ENCODE results near the gene ATIC.
"Not testable (repeated sequence)": the region's sequence is repeated elsewhere in the genome, so short reads cannot be mapped to it uniquely, and the experiment has no call there.

Gene ATIC

DNA sequence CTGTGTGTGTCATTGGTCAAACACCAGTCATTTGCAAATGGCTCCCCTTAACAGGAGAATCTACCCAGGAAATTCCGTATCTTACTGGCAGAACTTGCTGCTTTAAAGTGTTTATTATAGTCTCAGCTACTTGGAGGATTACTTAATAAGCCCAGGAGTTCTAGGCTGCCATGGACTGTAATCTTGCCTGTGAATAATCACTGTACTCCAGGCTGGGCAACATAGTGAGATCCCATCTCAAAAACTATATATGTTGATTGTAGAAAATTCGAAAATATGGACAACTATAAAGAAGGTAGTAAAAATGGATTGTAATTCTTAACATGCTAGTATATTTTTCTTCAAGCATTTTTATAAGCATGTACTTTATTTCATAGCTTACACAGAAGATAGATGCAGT is 4.5 kb downstream of the ATIC start:
- DNase-seq, result no peak

DNA sequence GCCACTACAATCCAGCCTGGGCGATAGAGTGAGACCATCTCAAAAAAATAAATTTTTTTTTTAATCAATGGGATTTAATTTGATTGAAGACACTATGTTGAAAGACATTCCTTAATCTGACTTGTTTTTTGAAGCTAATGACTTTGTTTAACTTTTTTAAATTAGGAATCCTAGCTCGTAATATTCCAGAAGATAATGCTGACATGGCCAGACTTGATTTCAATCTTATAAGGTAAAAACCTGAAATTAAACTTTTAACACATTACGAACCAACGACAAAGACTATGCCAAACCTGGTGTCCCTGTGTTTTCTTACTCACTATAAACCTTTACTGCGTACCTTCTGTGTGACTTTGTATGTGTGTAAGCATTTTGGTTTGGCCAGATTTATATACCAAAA is 7.6 kb downstream of the ATIC start:
- DNase-seq, result no peak

DNA sequence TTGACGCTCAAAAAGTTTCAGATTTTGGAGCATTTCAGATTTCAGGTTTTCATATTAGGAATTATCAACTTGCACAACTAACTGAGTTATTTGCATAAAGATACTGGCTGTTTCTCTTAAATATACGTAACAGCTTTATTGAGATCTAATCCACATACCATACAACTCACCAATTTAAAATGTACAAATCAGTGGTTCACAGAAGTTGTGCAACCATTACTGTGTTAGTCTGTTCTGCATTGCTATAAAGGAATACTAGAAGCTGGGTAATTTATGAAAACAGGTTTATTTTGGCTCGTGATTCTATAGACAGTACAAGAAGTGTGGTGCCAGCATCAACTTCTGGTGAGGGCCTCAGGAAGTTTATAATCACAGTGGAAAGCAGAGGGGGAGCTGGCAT is 8.2 kb downstream of the ATIC start:
- no peak for DNase-seq

DNA sequence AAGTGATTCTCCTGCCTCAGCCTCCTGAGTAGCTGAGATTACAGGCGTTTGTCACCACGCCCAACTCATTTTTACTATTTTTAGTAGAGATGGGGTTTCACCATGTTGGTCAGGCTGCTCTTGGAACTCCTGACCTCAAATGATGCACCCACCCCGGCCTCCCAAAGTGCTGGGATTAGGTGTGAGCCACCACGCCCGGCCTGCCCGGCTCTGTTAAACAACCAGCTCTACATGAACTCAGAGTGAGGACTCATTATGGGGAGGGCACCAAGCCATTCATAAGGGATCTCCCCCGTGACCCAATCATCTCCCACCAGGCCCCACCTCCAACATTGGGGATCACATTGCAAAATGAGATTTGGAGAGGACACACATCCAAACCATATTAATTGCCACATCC is 8.8 kb downstream of the ATIC start:
- no peak for DNase-seq

DNA sequence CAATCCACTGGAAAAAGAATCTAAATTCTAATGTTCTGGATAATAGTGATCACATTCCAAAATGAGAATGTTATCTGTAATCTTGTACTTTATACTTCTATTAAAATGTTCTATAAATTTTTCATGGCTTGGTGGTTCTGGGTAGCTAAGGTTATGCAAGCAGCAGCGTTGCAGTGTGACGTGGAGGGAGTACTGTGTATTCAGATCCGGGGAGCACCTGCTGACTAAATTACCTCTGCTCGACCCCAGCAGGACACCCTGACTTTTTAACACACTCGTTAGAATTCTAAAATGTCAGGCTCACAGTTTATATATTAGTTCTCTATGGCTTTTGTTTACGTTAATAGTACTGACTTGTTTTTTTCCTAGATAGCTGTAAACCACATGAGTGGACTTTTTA is 13.0 kb downstream of the ATIC start:
- DNase-seq, result no peak

DNA sequence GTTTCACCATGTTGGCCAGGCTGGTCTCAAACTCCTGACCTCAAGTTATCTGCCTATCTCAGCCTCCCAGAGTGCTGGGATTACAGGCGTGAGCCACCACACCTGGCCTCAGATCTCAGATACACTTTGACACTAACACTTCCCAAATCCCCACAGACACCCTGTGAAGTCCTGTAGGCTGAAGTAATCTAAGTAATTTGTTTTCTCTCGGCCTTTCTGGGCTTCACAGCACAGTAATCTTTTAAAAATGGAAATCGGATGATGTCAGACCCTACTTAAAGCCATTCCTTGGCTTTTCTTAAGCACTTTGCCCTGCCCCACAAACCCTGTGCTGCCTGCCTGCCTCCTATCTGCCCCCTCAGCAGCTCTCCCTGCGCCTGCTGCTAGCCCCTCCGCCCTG is 16.2 kb downstream of the ATIC start:
- no peak for DNase-seq

DNA sequence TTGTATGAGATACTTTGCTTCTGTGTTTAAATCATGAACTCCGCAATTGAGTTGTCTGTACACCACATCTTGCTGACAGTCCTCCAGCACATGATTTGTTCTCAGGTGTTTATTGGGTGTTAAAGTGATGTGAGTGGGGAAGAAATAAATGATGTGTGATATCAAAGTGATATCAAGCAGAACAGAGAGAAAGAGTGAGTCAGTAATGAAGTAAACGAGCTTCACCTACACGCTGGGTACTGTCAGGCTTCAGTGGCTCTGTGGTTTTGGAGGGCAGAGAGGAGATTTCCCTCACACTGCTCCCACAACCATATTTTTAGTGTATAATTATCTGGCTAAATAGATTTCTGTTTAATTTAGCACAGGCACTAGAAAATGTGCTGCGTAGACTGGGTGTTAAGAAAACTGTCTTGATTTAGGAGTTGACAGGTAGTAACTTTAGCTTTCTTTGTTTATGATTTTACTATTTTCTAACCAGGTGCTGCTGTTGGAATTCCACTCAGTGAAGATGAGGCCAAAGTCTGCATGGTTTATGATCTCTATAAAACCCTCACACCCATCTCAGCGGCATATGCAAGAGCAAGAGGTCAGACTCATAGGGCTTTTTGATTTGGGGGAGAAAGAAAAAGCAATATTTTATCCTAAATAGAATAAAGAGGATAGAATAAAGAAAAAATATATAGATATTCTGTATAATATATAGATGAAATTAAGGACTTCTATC is 21.2 kb downstream of the ATIC start:
- DNase-seq, result no peak

DNA sequence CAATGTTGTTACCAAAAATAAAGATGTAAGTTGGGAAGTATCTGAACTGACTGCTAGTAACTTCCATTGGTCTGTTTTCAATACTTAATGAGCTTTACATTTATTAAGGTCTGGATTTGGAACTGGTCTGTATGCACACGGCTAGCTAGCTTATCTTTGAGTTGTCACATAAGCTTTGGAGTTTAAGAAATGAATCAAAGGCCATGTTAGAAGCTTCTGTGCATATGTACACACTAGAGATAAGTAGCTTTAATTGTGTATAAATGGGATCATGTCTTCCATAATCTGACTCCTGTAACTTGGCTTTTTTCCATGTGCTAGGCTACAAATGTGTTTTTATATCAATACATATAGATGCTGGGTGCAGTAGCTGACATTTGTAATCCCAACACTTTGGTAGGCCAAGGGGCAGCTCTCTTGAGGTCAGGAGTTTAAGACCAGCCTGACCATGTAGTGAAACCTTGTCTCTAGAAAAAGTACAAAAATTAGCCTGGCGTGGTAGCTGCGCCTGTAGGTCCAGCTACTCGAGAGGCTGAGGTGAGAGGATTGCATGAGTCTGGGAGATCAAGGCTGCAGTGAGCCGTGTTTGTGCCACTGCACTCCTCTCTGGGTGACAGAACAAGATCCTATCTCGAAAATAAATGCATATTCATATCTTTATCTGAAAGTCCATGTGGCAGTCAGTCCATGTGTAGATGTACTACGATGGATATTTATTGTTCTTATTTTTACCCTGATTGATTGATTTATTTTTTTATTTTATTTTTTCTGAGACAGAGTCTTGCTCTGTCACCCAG is 27.2 kb downstream of the ATIC start:
- DNase-seq, result no peak

DNA sequence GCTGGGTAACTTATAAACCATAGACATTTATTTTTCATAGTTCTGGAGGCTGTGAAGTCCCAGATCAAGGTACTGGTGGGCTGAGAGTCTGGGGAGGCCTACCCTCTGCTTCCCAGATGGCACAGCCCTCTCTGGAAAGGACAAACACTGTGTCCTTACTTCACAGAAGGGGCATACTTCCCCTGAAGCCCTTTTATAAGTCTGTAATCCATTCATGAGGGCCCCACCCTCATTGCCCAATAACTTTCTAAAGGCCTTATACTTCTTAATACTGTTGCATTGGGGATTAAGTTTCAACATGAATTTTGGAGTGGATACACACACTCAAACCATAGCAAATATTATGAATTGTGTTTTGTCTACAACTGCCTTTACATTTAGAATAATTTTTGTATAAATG is 36.0 kb downstream of the ATIC start:
- DNase-seq, result no peak

DNA sequence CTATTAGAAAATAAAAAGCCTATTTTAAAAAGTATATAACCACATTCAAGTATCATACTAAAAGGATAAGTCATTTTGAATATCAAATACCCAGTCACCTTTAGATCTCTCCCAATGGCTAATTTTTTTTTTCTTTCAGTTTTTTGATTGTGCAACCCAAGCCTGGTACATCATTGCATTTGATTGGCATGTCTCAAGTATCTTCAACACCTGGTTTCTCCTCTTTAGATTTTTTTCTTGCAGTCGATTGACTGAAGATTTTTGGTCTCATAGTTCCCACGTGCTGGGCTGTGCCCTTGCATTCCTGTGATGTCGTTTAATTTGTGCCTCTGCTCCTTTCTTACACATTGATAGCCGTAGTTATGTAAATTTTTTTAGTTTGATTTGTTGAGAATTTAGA is 40.7 kb downstream of the ATIC start:
- DNase-seq, result no peak

DNA sequence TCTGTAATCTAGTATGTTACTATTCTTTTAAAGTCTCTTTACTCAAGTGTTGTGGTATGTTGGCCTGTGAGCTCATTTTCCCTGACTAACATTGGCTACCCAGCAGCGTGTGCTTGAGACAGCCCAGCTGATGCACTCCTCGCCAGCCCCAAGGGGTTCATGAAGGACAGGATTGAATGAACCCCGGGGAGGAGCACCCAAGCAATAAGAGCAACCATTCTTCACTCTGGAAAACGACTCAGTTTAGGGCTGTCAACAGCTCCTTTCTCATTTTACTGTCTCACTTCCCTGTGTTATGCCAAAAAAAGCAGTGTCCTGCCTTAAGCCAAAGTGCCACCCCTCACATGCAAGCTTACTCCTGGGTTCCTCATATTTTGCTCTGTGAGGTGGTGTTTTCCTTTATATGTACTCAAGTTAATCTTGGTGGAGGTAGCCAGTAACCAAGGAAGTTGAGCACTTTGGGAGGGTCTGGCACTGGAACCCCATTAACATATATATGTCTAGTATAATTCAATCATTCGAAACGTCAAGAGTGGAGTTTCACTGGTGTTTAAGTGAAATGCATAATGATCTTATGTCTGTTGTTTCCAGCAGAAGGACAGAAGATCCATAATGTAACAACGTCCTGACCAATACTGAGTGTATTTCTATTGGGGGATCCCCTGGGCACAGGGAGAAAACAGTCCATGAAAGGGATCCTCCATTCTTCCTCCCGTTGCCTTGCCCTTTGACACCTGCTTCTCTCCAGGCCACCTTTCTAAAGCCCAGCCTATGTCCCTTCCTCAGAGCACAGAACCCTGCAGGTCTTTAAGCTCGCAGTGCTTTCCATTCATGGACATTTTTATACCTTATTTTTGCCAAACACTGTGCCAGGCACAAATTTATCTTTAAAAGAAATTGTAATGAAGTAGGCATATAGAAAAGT is 43.2 kb downstream of the ATIC start:
- peak; percentile 60 for DNase-seq

DNA sequence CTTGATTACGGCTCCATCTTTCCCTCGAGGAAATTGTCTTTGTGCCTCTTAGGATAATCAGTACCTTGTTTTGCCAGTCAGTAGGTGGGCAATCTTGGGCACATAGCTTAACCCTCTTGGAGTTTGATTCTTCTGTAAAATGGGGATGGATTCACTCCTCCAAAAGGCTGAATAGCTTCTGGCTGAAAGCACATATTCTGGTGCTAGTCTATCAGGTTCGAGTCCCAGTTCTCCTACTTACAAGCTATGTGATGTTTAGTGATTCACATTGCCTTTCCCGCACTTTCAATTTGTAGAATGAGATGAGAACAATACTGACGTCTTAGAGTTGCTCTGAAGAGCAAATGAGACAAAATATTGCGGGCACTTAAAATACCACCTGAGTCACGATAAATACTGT is 43.9 kb downstream of the ATIC start:
- no peak for DNase-seq

DNA sequence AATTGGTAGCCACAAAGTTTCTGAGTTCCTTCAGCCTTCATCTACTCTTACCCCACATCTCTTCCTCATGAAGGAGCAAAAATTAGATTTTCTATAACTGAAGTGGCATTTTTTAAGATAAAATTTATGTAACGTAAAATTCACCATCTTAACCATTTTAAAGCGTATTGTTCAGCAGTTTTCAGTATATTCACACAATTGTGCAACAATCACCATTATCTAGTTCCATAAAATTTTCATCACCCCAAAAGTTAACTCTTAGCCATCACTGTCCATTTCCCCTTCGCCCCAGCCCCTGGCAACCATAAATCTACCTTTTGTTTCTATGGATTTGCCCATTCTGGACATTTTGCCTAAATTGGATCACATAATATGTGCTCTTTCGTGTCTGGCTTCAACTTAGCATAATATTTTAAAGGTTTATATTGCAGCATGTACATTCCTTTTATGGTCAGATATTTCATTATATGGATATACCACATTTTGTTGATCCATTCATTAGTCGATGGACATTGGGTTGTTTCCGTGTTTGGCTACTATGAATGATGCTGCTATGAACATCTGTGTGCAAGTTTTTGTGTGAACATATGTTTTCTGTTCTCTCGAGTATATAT is 44.6 kb downstream of the ATIC start:
- no peak for DNase-seq

DNA sequence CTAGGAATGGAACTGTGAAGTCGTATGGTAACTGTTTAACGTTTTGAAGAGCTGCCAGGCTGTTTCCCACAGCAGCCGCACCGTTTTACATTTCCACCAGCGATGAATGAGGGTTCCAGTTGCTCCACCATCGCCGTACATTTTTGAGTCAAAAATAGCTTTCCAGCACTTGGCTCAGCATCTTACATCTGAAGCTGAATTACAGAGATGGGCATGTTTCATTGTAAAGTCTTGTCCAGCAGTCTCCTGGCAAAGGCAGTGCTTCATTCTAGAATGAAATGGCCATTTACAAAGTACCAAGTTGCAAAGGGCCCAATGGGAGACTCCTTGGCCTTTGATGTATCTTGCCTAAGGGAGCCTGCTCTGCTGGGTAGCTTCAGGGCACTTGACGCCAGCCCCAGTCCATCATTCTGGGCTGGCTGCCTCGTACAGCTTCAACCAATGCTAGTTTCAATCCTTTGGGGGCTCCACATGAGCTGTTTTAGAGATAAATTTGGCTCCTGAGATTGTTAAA is 45.1 kb downstream of the ATIC start:
- DNase-seq, result peak; percentile 76

DNA sequence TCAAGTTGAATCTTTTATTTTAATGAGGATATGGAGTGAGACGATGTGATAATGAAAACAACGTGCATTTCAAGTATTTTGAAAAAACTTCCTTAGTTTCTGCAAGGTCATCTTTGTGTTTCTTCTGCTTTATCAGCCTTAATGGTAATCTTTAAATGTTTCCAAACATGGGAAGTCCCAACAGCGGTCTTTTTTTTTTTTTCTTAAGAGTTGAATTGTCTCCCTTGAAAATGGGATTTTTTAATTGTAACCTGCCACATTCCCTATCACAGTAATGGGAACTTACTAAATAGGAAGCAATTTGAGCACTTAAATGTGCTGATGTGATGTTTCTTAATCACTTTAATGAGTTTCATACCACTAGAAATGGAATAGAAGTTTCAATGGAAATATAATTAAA is 45.8 kb downstream of the ATIC start:
- DNase-seq, result no peak

DNA sequence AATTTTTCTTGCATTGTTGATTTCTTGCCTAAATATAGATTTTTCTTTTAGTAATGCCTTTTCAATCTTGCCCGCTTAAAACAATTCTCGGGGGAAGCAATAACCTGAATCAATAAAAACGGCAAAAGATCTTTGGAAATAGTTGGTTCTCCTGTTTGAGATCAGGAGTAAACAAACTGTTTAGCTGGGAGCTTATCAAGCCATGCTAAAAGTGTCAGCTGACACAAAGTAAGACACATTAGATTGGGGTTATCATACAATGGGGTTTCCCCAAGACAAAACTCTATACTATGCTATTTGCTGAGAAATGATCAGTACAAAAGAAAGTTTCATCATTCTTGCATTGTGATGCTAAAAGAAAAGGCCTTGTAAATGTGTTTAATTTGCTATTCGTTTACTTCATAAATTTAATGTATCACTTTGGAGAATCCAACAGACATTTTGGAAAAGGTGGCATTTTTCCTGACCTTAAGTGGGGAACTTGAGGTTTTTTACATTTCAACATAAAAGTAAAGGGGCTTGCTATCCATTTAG is 46.5 kb downstream of the ATIC start:
- DNase-seq, result no peak

DNA sequence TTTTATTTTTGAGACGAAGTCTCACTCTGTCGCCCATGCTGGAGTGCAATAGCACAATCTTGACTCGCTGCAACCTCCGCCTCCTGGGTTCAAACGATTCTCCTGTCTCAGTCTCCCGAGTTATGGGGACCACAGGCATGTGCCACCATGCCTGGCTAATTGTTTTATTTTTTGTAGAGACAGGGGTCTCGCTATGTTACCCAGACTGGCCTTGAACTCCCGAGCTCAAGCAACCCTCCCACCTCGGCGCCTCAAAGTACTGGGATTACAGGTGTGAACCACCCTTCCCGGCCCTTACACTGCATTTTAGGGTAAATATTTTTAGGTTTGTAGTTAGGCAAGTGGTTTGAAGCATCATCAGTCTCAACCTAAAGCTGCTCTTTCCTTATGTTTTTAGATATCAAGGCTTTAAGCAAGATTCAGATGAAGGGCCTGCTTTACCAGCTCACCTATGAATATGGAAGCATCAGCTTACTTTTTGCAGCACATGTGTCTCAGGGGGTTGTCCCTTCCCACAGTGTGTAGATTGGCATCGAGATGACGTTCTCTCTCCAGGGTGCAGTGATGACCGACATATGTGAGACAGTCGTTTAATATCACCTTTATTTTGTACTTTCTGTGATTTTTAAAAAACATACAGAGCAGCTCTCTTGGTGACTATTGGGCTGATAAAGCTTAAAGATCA is 47.2 kb downstream of the ATIC start:
- no peak for DNase-seq

DNA sequence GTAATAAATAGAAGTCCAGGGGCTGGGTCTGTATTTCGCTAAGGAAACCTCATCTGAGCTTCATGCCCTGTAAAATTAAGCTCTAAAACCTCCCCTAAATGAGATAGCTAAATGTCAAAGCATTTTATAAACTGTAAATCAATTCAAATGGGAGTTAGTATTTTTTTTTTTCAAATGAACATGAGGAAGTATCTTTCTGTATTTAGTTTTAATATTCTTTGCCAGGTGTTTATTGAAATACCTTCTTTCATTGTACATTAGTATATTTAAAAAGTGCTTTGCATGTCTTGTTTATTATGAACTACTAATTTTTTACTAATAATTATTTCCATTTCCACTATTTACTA is 47.7 kb downstream of the ATIC start:
- DNase-seq, result no peak

DNA sequence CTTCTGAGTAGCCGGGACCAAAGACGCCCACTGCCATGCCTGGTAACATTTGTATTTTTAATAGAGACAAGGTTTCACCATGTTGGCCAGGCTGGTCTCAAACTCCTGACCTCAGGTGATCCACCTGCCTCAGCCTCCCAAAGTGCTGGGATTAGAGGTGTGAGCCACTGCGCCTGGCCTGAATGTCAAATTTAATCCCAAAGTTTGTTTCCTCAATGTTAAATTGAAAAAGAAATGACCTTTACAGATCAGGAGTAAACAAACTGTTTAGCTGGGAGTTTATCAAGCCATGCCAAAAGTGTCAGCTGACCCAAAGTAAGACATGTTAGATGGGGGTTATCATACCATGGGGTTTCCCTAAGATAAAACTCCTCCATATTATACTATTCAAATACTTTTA is 48.2 kb downstream of the ATIC start:
- not testable (repeated sequence) for DNase-seq

DNA sequence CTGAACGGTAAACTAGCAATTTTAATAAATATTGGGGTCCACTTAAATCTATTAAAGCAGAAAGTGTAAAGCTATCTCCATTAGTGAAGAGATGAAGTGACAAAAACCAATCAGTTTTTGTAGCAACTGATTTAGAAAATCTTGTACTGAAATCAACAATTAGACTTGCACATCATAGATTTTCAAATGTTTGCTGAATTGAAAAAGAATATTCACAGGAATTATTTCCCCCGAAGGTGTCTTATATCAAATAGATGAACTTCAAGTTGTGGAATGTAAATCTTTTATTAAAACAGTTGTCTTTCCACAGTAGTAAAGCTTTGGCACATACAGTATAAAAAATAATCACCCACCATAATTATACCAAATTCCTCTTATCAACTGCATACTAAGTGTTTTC is 48.7 kb downstream of the ATIC start:
- no peak for DNase-seq

DNA sequence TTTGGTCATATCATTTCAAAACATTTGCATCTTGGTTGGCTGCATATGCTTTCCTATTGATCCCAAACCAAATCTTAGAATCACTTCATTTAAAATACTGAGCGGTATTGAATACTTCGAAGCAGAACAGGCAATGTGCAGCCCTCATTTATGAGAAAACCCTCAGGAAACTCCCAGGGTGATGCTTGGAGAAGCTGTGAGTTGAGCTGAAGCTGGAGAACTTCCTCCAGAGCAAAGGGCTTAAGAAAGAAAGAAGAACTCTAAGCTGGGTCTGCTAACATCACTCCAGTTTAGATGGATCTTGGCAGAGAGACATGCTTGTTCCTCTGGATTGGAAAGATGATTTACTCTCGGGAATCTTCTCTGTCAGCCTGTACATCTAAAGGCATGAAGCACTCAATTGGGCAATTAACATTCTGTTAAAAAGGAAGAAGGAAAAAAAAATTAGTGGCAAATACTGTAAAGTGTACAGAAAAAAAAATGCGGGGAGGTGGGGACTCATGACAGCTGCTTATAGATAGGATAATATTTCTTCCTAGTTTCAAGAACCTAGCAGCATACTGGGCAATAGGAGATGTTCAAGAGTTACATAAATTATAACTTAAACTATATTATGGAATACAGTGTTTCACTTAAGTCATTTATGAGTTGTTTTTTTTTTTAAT is 49.5 kb downstream of the ATIC start:
- no peak for DNase-seq

All from fibroblast of upper back skin (primary cell).